GM19238 (cell line): Measurements from ENCODE around the gene SH3BP1.

Source experiments
- DNase-seq: peaks from one replicate; pipeline ENCODE4 v3.0.0; 2011; ENCODE audit warnings: low spot score; ENCODE audit not compliant: insufficient read length

Gene SH3BP1

GRCh38 chr22:37616201-37617083, 23.0 kb upstream of the SH3BP1 start:
- DNase-seq = no peak

GRCh38 chr22:37617431-37617830, 22.0 kb upstream of the SH3BP1 start:
- DNase-seq = no peak

- no peak for DNase-seq
Measured at GRCh38 chr22:37618072-37618656, 21.3 kb upstream of the SH3BP1 start.

DNA sequence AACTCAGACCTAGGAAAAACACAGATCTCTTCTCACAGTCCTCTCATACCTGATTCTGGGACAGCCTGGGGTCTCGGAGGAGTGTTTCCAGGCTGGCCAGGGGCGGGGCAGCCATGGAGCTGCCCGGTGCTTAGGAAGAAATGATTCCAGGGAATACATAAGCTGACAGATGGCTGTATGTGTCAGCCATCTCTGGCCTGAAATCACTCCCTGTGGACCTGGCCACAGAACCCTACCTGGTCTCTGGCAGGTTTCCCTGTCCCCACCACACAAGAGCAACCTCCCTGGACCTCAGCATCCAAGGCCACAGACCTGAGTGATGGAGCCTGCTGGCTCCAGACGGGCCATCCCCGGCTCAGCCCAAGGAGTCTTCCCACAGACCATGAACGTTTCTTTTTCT, 20.8 kb upstream of the SH3BP1 start:
- DNase-seq = no peak

GRCh38 chr22:37619991-37620390, 19.5 kb upstream of the SH3BP1 start:
- DNase-seq = no peak

- DNase-seq = no peak
Measured at GRCh38 chr22:37621352-37621860, 18.1 kb upstream of the SH3BP1 start.

DNA sequence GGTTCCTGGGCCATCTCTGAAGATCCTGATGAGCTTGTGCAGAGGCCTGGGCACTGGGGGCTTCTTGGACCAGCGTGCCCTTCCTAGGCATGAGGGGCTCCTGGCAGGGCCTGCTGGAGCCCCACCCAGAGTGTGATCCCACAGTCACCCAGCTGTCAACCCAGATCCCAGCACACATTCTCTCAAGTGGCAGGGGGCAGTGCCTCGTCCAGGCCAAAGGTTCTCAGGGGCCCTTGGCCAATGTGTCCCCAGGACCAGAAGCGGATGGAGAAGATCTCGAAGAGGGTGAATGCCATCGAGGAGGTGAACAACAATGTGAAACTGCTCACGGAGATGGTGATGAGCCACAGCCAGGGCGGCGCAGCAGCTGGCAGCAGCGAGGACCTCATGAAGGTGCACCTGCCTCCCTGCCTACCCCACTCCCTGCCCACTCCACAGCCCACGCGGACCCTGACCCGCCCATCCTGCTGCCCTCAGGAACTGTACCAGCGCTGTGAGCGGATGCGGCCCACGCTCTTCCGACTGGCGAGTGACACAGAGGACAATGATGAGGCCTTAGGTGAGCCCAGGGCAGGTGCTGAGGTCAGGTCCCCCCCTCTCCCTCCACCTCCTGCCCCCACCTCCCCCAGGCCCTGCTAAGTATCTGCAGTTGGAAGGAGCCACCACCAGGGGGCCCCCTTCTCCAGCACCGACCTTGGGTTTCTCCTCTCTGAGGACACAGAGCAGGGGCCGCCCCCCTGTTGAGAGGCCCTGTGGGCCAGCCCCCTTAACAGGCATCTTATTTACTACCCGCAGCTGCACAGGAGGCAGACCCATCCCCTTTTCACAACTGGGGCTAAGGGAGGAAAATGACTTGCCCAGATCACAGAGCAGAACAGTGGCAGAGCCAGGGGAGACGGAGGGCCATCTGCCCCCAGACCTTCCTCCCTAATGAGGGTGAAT, 16.1 kb upstream of the SH3BP1 start:
- DNase-seq = peak; percentile 75

DNA sequence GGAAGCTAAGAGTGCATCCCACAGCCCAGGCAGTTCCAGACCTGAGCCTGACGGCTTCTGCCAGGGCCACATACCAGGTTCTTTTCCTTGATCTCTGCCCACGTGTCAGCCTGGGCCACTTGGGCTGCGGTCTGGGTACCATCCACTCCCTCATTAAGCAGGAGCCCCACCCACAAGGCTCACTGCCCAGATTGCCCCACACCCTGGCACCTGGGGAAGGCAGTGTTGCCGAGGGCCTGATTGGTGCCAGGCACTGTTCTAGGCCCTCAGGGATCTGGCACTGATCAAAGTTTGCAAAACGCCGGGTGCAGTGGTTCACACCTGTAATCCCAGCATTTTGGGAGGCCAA, 15.5 kb upstream of the SH3BP1 start:
- DNase-seq = no peak

DNA sequence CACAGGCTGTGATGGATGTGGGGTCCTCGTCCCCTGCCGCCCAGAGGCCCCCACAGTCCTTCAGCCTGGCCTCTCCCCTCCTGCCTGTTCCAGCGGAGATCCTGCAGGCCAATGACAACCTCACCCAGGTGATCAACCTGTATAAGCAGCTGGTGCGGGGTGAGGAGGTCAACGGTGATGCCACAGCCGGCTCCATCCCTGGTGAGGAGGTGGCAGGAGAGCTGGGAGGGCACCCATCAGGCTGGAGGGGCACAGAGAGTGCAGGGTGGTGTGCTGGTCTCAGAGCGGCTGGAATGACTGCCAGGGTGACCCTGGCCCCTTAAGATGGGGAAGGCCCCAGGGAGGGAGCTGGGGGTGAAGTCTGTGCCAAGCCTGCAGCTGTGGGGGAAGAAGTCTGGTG, 14.6 kb upstream of the SH3BP1 start:
- no peak for DNase-seq

- no peak for DNase-seq
Measured at GRCh38 chr22:37625737-37626136, 13.7 kb upstream of the SH3BP1 start.

- no peak for DNase-seq
Measured at GRCh38 chr22:37626144-37626543, 13.3 kb upstream of the SH3BP1 start.

GRCh38 chr22:37626556-37627075, 12.9 kb upstream of the SH3BP1 start:
- DNase-seq = no peak

DNA sequence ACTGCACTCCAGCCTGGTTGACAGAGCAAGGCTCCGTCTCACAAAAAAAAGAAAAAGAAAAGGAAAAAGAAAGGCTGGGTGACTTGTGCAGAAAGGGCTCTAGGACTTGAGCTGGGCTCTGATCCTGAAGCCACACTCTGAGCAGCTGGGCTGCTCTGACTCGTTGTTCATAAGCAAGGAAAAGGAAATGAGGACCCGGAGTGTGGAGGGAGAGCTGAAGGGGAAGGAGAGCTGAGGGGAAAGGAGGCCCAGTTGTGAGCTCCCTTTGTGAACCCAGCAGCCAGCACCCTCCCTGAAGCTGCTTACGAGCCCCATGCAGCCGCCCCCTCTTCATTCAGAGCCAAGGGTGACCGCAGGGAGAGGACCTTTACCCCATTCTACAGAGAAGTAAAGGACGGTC, 12.3 kb upstream of the SH3BP1 start:
- DNase-seq = no peak

DNA sequence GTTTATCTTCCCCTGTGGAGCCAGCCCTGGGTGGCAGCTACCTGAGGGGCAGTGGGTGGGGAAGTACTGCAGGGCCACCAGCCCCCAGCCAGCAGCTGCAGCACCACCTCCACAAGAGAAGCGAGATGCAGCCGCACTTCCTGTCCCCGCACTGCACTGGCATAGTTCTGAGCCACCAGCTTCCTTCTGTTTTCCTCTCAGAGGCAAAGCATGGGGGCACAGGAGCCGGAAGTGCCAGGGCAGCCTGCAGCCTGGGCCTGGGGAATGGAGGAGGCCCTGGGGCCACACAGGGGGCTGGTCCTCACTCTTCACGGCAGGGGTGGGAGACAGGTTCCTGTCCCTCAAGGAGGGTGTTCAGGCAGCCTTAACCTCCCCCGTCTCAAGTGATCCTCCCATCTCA, 11.9 kb upstream of the SH3BP1 start:
- no peak for DNase-seq

DNA sequence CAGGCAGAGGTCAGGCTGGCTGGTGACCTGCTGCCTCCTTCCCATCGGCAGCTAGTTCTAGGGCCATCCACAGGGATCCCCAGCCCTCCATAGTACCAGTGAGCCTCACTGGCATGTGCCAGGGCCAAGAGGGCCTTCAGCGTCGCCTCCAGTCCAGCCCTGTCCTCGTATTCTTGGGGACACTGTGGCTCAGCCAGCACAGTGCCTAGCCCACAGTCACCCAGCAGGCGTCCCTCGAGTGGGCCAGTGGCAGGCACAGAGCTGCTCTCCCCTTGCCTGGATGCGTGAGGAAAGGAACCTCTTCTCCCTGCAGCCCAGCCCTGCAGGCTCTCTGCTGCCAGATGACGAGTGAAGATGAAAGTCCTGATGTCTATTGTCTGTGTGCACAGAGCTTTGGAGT, 10.6 kb upstream of the SH3BP1 start:
- DNase-seq = no peak

- DNase-seq = no peak
Measured at GRCh38 chr22:37629928-37630327, 9.5 kb upstream of the SH3BP1 start.

- no peak for DNase-seq
Measured at GRCh38 chr22:37630839-37631435, 8.5 kb upstream of the SH3BP1 start.

DNA sequence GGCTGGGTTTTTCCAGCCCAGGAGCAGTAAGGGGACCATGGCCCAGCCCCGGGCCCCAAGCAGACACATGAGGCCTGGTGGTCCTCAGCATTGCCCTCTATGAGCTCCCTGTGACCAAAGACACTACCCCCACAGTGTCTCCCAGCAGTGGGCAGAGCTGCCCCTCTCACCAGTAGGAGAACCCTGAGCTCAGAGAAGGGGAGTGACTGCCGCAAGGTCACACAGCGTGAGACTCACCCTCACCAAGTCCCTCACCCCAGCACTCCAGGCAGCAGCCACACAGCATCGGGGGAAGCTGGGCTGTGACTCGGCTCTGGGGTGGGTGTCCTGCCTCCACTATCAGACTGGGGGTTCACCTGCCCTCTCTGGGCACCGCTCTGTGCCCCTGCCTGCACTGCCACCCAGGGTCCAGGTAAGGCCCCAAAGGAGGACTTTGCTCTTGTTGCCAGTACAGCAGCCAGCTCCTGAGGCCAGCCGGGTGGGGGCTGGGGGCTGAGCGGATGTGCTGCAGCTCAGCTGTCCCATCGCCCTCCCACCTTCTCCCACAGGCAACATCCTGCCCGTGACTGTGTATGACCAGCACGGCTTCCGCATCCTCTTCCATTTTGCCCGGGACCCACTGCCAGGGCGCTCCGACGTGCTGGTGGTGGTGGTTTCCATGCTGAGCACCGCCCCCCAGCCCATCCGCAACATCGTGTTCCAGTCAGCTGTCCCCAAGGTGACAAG, 7.9 kb upstream of the SH3BP1 start:
- DNase-seq = no peak

- DNase-seq = peak; percentile 48
Measured at GRCh38 chr22:37632174-37633088, 7.0 kb upstream of the SH3BP1 start.
